HG02943 (cell line): ENCODE data around the gene FPR2.
"Not testable (repeated sequence)": the region's sequence is repeated elsewhere in the genome, so short reads cannot be mapped to it uniquely, and the experiment has no call there.

Source experiments
- ATAC-seq: cut with Tn5 transposase; IDR thresholded peaks from one replicate; pipeline ENCODE4 v1.9.1; 2021; ENCODE audit warnings: mild to moderate bottlenecking, low read depth, moderate library complexity; ENCODE audit not compliant: unreplicated experiment

The FPR2 gene

DNA sequence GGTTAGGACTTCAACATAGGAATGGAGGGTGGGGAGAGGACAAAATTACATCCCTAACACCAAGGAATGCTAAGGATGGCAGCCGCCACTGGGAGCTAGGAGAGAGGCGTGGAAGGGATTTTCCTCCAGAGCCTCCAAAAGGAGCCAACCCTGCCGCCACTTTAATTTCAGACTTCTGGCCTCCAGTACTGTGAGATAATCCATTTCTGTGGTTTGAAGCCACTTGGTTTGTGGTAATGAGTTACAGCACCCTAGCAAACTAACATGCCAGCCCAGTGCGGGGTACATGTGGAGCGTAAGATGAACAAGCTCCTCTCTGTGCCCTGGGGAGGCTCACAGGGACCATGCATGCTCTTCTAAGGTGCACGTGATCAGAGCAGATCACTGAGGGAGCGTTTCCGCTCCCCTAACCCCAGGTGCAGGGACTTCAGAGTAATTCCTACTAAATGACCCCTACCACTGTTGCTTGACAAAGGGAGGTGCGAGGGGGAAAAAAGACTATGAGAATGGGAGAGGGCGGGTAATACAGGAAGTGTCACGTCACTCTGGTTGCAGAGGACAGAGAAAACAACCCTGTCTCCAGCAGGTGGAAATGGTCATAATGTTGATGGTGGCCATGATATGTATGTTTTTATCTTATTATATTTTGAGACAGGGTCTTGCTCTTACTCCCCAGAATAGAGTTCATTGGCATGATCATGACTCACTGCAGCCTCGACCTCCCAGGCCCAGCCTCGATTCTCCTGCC lies 21.3 kb upstream of the FPR2 start:
- ATAC-seq = no peak

DNA sequence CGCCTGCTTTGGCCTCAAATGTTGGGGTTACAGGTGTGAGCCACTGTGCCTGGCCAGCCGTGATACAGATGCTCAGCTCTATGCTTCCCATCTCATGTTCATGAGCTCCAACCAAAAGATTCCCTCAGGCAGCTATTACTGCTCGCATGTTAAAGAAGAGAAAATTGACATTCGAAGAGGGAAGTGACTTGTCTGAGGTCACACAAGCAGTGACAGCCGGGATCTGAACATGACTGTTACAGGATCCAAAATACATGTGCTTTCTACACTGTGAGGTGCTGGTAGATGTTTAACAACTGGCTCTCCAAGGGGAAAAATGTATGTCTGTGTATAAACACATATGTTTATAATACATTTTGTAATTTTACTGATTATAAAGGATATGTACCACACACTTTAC lies 20.6 kb upstream of the FPR2 start:
- no peak for ATAC-seq

DNA sequence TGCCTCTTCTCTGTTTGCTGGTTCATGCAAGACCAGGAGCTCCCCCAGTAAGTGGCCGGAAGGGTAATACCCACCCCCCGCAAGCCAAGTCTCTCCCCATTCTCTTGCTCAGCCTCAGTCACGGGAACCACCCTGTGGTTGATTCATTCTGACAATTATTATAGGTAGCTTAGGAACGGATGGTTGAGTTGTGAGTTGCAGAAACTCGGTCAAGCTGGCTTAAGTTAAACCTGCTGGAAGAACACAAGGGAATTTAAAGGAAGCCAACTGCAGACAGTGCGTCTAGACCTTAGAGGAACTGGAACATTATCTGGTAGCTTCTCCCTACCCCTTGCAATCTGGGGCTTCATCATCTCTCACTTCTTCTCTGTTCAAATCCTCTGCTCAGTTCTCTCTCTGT lies 18.2 kb upstream of the FPR2 start:
- no peak for ATAC-seq

DNA sequence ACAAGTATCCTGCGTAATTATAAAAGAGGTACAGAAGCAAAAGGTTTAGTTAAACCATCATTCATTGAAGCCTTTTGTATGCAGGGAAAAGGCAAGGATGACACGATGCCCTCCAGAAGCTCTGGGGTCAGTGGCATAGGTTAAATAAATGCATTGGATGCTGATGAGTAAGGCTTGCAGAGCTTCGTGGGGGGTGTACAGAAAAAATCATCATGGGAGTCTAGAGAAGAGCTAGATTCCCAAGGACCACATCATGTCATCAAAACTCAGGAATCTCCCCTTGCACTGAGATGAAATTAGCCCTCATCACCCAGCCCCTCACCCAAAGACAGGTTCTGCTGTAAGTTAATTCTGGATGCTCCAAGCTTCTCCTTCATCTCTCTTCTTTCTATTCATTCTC lies 17.6 kb upstream of the FPR2 start:
- ATAC-seq = no peak

DNA sequence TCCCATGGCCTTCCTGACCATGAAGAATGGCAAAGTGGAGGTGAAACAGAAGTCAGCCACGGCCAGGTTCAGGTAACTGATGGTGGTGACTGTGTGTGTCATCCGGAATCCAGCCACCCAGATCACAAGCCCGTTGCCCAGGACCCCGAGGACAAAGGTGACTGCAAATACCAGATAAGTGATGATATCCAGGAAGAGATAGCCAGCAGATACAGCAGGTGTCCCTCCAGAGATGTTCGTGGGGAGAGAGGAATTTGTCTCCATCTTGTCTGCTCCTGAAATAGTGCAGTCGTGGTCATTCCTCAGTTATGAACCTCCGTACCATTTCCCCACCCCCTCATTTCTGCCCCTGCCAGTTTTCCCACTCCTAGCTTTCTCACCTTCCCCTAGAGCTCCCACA lies 14.2 kb upstream of the FPR2 start:
- no peak for ATAC-seq

DNA sequence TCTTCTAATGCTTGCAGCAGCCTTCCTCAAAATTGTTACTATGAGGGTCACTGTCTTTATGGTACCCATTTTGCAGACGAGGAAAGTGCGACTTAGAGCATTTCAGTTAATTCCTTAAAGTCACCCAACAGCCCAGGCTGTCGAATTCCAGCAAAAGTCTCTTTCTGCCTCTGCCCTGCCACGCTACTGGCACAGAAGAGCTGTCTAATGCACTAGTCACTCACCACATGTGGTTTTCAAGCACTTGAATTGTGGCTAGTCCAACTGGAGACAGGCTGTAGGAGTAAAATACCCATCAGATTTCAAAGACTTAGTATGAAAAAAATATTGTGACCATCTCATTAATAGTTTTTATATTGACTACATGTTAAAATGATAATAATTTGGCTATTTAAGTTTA lies 11.0 kb upstream of the FPR2 start:
- ATAC-seq = no peak

DNA sequence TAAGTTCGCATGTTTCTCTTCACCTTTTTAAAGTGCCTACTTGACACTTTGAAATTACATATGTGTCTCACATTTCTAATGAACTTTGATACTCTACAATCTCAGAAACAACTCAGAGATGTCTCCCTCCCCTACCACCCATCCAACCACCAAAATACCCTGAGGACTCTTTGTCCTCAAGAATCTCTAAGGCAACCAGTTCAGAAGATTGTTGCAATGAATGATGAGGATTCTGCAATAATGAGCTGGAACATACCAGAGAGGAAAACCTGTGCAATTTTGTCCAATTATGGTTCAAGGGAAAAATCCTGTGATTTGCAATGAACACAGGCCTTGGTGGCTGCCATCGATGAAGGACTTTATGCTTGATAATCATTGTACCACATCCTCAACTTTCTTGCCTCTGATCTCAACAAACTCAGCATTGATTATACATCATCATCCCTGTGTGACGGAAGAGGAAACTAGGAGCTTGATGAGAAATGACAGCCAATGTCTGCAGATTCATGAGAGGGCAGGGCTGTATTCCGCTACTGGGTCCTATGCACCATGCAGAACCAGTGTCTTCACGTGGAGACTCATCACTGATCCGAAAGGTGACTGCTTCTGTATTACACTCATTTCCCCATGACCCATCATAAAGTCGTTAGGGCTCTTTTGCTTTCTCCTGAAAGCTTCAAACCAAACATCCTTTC lies 10.4 kb upstream of the FPR2 start:
- no peak for ATAC-seq

DNA sequence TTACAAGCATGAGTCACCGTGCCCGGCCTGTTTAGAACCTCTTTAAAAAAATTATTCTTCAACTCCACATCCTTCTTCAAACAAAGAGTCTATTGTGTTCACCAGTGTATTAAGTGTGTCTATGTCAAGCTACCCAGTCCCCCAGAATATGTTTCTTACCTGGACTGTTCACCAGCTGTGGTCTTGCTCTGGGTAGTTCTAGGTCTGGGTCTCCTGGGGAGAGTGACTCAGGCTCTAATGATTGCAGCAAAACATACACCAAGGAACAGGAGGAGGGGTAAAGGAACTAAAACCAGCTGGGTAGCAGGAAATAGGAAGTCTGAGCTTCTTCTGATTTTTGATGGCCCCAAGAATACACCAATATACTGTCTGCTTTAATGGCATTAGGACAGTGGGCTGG lies 9.3 kb upstream of the FPR2 start, which contains the start of gene FPR1:
FPR1 (minus strand) TSS at position 224 of the 400 bp plus-strand sequence. CDS start 4,884 bp downstream, outside the sequence.
- ATAC-seq = no peak

DNA sequence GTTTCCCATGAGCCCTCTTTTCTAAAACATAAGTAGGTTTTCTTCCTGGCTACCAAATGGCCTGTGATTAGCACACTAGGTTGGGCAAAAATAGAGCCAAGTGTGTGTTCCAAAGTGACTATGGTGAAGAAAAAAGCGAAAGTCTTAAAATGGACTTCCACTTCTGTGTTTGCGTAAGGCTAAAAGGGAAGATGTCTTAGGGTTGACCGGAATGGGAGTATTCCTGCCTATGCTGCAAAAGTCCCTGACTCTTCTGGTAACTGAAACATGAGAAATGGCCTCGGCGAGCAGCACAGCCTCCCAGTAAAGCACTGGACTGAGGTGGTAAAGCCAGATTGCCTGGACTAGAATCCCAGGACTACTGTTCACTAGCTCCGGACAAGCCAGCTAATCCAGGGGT lies 6.9 kb upstream of the FPR2 start:
- no peak for ATAC-seq

DNA sequence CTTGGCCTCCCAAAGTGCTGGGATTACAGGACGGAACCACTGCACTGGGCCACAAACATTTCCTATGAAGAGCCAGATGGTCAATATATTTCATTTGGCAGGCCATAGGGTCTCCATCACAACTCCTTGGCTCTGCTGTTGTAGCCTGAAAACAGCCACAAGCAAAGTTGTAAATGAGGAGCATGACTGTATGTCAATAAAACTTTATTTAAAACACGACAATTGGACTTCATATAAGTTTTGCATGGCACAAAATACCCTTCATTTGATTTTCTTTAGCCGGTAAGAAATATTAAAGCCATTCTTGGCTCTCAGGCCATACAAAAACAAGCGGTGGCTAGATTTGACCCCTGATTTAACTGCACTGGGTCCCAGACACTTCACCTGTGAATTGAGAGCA lies 6.2 kb upstream of the FPR2 start:
- no peak for ATAC-seq

DNA sequence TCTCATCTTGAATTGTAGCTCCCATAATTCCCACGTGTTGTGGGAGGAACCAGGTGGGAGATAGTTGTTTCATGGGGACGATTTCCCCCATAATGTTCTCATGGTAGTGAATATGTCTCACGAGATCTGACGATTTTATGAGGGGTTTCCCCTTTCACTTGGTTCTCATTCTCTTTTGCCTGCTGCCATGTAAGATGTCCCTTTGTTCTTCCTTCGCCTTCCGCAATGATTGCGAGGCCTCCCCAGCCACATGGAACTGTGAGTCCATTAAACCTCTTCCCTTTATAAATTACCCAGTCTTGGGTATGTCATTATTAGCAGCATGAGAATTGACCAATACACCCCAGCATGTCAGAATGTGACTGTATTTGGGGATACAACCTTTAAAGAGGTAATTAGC lies 5.4 kb upstream of the FPR2 start:
- no peak for ATAC-seq

DNA sequence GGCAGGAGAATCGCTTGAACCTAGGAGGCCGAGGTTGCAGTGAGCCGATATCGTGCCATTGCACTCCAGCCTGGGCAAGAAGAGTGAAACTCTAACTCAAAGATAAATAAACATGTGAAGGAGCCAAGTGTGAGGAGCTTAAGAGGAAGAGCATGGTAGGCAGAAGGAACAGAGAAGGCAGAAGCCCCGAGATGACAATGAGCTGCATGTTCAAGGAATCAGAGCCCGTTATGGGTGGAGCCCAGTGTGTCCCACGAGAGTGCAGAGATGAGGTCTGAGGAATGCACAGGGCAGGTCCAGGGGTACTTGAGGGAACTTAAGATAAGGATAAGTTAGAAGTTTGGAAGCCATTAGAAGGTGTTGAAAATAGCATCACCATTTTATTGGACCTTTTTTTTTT lies 716 bp downstream of the FPR2 start:
- no peak for ATAC-seq

DNA sequence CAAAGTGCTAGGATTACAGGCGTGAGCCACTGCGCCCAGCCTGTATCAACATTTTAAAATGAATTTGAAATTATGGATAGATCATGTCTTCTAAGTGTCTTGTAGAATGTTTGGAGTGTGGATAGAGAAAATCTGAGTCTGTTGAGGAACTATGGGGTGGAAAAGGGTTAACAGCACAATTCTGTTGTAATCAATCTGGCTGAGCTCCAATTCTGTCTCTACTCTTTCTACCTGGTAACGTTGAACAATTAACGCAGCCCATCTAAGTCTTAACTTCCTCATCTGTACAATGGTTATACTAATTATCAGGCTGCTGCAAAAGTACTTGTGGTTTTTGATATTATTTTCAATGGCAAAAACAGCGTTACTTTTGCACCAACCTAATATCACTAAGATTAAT lies 4.1 kb downstream of the FPR2 start:
- no peak for ATAC-seq

DNA sequence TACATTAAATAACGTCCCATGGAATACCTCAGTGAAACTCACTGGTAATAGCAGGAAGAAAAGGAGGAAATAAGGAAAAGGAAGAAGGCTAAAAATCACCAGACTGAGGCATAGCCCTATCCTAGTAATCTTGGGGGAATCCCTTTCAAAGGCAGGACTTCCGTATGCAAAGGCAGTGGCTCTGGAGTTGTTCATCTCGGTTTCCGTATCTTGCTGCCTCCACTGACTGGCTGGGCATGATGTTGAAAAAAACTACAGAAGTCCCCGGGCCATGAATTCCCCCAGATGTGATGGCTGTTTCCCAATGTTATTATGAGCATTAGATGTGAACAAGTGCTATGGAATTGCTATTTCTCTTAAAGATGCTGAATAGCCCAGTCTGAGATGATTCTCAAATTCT lies 5.5 kb downstream of the FPR2 start:
- no peak for ATAC-seq

DNA sequence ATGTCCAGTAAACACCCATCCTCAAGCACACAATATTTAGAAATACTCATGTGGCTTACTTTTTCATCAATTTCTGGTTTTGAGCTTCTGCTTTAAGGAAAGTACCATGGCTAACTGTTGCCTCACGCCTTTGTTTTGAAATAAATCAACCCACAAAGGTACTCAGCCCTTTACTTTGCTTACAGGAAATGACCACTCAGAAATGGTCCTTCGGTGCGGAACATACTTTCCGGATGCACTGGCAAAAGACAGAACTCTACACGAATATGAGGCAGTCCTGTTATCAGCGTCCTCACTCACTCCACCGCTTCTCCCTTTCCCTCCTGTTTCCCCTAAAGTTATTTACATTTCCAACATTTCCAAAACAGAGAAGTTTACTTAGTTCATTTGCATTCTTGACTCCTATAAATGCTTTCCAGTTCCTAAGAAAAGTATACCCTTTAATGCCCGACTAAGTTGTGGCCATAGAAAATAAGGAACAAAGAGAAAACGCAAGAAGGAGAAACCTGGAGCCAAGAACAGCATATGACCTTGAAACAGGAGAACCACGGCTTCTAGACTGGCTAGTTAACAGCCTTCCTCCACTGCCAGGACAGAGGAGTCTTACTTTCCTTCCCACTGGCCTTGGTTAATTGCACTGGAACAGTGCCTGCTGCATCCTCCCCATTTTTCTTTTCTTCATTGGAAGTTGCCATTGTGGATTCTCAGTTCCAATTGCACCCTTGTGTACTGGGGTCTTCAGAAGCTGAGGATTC lies 10.6 kb downstream of the FPR2 start:
- ATAC-seq = no peak

DNA sequence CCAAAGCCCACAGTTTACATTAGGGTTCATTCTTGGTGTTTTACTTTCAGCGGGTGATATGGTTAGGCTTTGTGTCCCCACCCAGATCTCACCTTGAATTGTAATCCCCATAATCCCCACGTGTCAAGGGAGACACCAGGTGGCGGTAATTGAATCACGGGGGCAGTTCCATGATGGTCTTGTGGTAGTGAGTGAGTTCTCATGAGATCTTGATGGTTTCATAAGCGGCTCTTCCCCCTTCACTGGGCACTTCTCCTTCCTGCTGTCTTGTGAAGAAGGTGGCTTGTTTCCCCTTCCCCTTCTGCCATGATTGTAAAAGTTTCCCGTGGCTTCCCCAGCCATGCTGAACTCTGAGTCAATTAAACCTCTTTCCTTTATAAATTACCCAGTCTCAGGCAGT lies 12.0 kb downstream of the FPR2 start:
- ATAC-seq = no peak

DNA sequence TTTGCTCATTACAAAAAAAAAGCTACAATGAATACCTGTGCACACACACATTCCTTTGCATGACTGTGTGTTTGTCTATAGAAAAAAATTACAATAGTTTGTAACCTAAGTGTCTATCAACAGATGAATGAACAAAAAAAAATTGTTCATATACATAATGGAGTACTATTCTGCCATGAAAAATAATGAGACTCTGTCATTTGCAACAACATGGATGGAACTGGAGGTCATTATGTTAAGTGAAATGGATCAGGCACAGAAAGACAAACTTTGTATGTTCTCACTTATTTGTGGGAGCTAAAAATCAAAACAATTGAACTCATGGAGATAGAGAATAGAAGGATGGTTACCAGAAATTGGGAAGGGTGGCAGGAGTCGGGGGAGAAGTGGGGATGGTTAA lies 15.6 kb downstream of the FPR2 start:
- ATAC-seq = not testable (repeated sequence)

DNA sequence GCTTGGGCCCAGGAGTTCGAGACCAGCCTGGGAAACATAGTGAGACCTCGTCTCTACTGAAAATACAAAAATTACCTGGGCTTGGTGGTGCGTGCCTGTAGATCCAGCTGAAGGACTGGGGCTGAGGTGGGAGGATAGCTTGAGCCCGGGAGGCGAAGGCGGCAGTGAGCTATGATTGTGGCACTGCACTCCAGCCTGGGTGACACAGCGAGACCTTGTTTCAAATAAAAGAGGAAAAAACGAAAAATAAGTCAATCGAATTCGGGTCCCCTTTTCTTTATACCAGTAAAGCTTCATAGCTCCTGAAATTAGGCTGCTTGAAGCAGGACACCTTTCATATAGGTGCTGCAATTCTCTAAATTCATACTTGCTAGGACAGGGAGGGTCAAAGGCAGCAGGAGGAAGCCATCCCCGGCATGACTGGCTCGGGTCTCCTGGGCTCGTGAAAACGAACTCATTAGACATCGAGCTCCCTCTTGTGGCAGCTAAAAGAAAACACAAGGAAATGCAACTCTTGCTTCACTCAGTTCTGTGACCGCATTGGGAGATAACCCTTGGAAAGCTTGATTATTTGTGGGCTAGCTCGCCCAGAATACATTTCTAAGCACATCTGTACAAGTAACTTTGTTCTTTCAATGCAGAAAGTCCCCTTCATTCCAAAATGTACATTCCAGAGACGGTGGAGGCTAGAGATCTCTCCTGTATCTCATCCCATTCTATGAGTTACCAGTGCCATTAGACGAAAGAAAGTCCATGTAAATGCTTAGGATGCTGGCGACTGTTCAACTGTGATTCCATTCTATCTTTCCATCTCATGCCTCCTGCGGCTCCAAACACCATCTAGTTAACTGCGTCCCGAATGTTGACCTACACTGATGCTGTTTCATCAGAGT lies 16.8 kb downstream of the FPR2 start:
- ATAC-seq = no peak

DNA sequence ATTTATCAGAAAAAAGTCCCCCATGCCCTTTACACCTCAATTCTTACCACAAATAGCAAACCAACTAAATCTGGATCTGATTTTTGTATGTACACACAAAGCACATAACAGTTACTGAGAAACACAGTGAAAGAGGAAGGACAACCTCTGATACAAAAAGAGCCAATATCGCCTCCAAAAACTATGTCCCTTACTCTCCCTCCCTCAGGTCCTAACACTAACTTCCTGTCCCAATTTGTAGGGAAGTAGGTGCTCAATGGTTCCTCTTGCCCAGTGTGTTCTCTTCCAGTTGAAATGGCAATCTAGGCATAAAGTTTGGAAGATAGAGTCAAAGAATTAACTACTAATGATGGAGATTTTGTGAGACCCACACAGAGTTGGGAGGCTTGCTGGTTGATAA lies 18.2 kb downstream of the FPR2 start:
- ATAC-seq = no peak

DNA sequence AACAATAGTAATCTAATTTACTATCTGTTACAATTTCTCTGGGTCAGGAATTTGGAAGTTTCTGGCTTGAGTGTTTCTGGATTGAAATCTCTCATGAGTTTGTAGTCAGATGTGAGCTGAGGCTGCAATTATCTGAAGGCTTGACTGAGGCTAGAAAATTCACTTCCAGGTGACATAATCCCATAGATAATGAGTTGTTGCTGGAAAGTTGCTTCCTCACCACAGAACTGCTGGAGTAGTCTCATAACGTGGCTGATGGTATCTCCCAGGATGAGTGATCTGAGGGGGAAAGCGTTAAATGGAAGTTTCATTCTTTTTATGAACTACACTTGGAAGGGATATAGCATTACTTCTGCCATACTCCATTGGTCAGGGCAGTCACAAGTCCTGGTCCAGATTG lies 18.7 kb downstream of the FPR2 start:
- no peak for ATAC-seq

DNA sequence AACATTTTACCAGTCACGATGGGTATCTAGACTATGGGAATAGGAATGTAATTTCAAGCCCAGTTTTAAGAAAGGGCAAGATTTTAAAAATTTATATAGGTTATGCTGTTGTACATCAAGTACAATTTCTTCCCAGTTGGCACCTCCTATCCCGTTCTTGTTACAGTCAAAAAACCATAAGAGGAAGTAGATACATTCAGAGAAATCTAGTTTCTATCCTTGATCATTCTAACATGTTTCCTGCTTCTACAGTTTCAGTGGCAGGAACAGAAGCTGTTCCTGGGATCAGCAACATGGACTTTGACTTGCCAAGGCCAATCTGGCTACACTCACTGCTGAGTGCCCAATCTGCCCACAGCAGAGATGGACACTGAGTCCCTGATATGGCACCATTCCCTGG lies 19.3 kb downstream of the FPR2 start:
- no peak for ATAC-seq
